Heart right ventricle (tissue), 16 donors: ENCODE data around the gene VPS8. TPM values are rescaled to one million over a fixed set of nuclear protein-coding genes. Genes with fewer than 3 reads are reported as not detected.

ENCODE experiments used
- ATAC-seq, 8 donors: fragments of 200-7000 bp; cut with Tn5 transposase; one replicate each; pipeline ENCODE4 v1.9.1; 2020; ENCODE audit warnings: mild to moderate bottlenecking in 8 of 8, moderate library complexity in 8 of 8, moderate number of reproducible peaks in 1 of 8
- DNase-seq, 2 donors: peaks; one replicate each; pipeline ENCODE4 v3.0.0-alpha.2; 2020
- H3K27ac ChIP-seq, 10 donors: fragments of 200-600 bp; sonication (generic) in 2 of 10; one replicate each; pipeline versions ENCODE4 v1.5.0 to v1.8.0; 2020 to 2022; ENCODE audit warnings: mild to moderate bottlenecking in 3 of 10
- H3K27me3 ChIP-seq, 7 donors: fragments of 200-600 bp; one replicate each; pipeline ENCODE4 v1.8.0; 2021 to 2022; ENCODE audit warnings: mild to moderate bottlenecking in 2 of 7
- H3K36me3 ChIP-seq, 9 donors: fragments of 200-600 bp; sonication (generic) in 1 of 9; one replicate each; pipeline versions ENCODE4 v1.5.0 to v1.8.0; 2020 to 2022; ENCODE audit warnings: mild to moderate bottlenecking in 2 of 9
- H3K4me1 ChIP-seq, 9 donors: fragments of 200-600 bp; sonication (generic) in 1 of 9; one replicate each; pipeline versions ENCODE4 v1.5.0 to v1.8.0; 2020 to 2022; ENCODE audit warnings: mild to moderate bottlenecking in 4 of 9
- H3K4me3 ChIP-seq, 10 donors: fragments of 200-600 bp; sonication (generic) in 2 of 10; one replicate each; pipeline versions ENCODE4 v1.5.0 to v1.8.0; 2020 to 2022; ENCODE audit warnings: mild to moderate bottlenecking in 7 of 10, moderate library complexity in 2 of 10
- H3K9me3 ChIP-seq, 11 donors: fragments of 200-600 bp in 10 of 11; sonication (generic) in 2 of 11; one replicate each; pipeline versions ENCODE4 v1.5.0 to v1.8.0; 2013 to 2022; ENCODE audit warnings: mild to moderate bottlenecking in 2 of 11, control low read depth in 1 of 11, moderate library complexity in 1 of 11
- CTCF ChIP-seq, 9 donors: fragments of 200-600 bp; sonication (generic) in 2 of 9; IDR thresholded peaks; one replicate each; pipeline versions ENCODE4 v1.5.0 to v1.8.0; 2021 to 2022; ENCODE audit warnings: antibody characterized with exemption in 9 of 9, mild to moderate bottlenecking in 5 of 9, moderate library complexity in 1 of 9
- WGBS, 2 donors: extraction: QIAGEN DNeasy Blood & Tissue Kit; methylation state at CpG; one replicate each; pipeline ENCODE4 v1.1.7; 2013; ENCODE audit warnings: inconsistent platforms in 1 of 2; 5-methylcytosine and 5-hydroxymethylcytosine counted together
- intact Hi-C, 10 donors: fragments of 100-400 bp; cut with DNase I; formaldehyde crosslinking; loops; one replicate each; pipeline versions ENCODE4 v1.11.1 to v1.14.2; 2022
- polyA plus RNA-seq, 2 donors: library from polyadenylated mRNA; stranded (reverse); fragments of 200-250 nt; gene quantifications; one replicate each; pipeline ENCODE4 v1.2.3, GENCODE V29; 2013
- total RNA-seq, 10 donors: library from RNA; stranded (reverse); fragmentation: NEBNext Ultra II Directional in 3 of 10; extraction: Animal tissue kit (Norgen Biotek cat#: 25700) in 3 of 10; gene quantifications; one replicate each; pipeline versions ENCODE4 v1.2.1 to v1.2.4, GENCODE V29; 2021 to 2023
- donor health status: Arrhythmogenic right ventricular cardiomyopathy.
- donor health status: ischemic (EF 13 %, LVEDD 7.1; RV severe dilation, severe dysfunction).
- donor health status: healthy with polysubstance abuse.
- donor health status: DM: no; HTN: yes; CAD: no.
- donor health status: DM: no; HTN: no; CAD: no.
- donor health status: ischemic (EF 25% LVEDD 6.9; RV normal size, moderate dysfunction).
- donor health status: ischemic (EF 25% LVEDD 5.7; RV mildly dilated, moderate dysfunction).
- donor health status: healthy.
- donor health status: DM: yes; HTN: yes; CAD: no.
- donor health status: Ischemic cardiomyopathy.
- donor health status: ischemic (EF 35%, LVEDD 5.7; RV mildly dilated, moderate dysfunction).
- donor health status: nonischemic (EF 11% LVEDD 7.7; RV severe dilation, severe dysfunction).
- donor health status: DM: yes; HTN: yes; CAD: no.
- donor health status: PGD.
- donor health status: ischemic (EF 29% LVEDD 5.4; RV normal size, mild dysfunction).
- donor health status: nonischemic (EF 23%, LVEDD 6.1; RV moderate dilation, normal function).

VPS8 gene
- total and polyA plus RNA-seq, 12 donors, result 11.1 to 123 (median 80.6) TPM

GRCh38 chr3:185021256-185021655, 209.3 kb downstream of the VPS8 start:
- WGBS, 2 donors, result 68 to 69% methylated on average over 1 of the region's 1 CpG

GRCh38 chr3:185024406-185024805, 212.4 kb downstream of the VPS8 start:
- H3K27ac ChIP-seq, result no peak overlapping the region
- intact Hi-C loops, result no loop called here
- peaks cover 0 to 10% (median 4%) of the 10 kb centered on the region in 9 donors for H3K4me1 ChIP-seq
- 71 to 77% methylated on average over 3 of the region's 3 CpGs for WGBS, 2 donors
- no peak for TF ChIP-seq CTCF (IDR thresholded peaks at IDR 0.05)
- ATAC-seq, result no peak
- peaks cover 0 to 2% (median 0%) of the 10 kb centered on the region in 11 donors for H3K9me3 ChIP-seq
- no peaks in the 10 kb centered on the region for H3K27me3 ChIP-seq
- no peak overlapping the region for H3K4me3 ChIP-seq
- peaks cover 0 to 54% (median 7%) of the 10 kb centered on the region in 9 donors for H3K36me3 ChIP-seq
- no peak for DNase-seq

More at GRCh38 chr3:185021256-185021655, 209.3 kb downstream of the VPS8 start:
- Histone ChIP-seq H3K27ac (no peak overlapping the region), H3K9me3 (peaks cover 0 to 11% (median 0%) of the 10 kb centered on the region in 11 donors), H3K4me1 (peaks cover 0 to 19% (median 4%) of the 10 kb centered on the region in 9 donors), H3K36me3 (peaks cover 0 to 28% (median 3%) of the 10 kb centered on the region in 9 donors), H3K27me3 (no peaks in the 10 kb centered on the region), H3K4me3 (no peak overlapping the region)
- intact Hi-C loops, result no loop called here
- TF ChIP-seq CTCF (IDR thresholded peaks at IDR 0.05), result no peak
- ATAC-seq (no peak), DNase-seq (no peak)

- H3K4me3 ChIP-seq, result no peak overlapping the region
- WGBS, 2 donors, result 47 to 56% methylated on average over 2 of the region's 2 CpGs
- intact Hi-C loops, result no loop called here
- no peak overlapping the region for H3K27ac ChIP-seq
- H3K27me3 ChIP-seq, result no peaks in the 10 kb centered on the region
- H3K4me1 ChIP-seq, result peaks cover 0 to 10% (median 4%) of the 10 kb centered on the region in 9 donors
- ATAC-seq (no peak), DNase-seq (no peak)
- no peak for TF ChIP-seq CTCF (IDR thresholded peaks at IDR 0.05)
- H3K36me3 ChIP-seq, result peaks cover 0 to 59% (median 7%) of the 10 kb centered on the region in 9 donors
- H3K9me3 ChIP-seq, result no peaks in the 10 kb centered on the region
These were observed 213.0 kb downstream of the VPS8 start for GRCh38 chr3:185024966-185025365.

DNA sequence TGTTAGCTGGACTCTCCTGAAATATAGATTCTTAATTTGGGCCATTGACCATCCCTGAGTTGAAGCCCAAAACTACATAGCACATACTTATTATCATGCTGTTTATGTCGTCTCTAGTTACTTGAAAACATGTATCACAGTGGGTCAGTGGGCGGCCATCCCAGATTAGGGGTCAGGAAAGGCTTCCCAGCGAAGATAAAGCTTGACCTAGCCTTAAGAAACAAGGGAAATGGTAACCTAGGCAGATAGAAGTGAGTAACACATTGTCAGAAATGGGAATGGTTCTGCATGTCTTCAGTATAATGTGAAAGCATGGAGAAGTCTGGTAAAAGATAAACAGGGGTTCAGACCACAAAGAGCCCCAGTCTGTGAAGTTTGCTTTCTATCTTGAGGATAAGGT, 216.2 kb downstream of the VPS8 start:
- ATAC-seq (no peak), DNase-seq (no peak)
- TF ChIP-seq CTCF (IDR thresholded peaks at IDR 0.05), result no peak
- WGBS, 2 donors, result 89 to 96% methylated on average over 3 of the region's 3 CpGs
- intact Hi-C loops, result no loop called here
- peaks cover 0 to 79% (median 7%) of the 10 kb centered on the region in 9 donors for H3K36me3 ChIP-seq
- H3K4me3 ChIP-seq, result no peak overlapping the region
- H3K27ac ChIP-seq, result no peak overlapping the region
- H3K4me1 ChIP-seq, result peaks cover 0 to 10% (median 4%) of the 10 kb centered on the region in 9 donors
- no peaks in the 10 kb centered on the region for H3K9me3 ChIP-seq
- no peaks in the 10 kb centered on the region for H3K27me3 ChIP-seq
